ENCODE results near the gene MGME1. TPM values are rescaled to one million over a fixed set of nuclear protein-coding genes. Genes with fewer than 3 reads are reported as not detected.

The MGME1 gene
- total and polyA plus RNA-seq, 2 of the 13 experiments (the other 11 are each of a cell fraction or from before 2014, with no cell fraction given), result 36.7 to 66.6 TPM

DNA sequence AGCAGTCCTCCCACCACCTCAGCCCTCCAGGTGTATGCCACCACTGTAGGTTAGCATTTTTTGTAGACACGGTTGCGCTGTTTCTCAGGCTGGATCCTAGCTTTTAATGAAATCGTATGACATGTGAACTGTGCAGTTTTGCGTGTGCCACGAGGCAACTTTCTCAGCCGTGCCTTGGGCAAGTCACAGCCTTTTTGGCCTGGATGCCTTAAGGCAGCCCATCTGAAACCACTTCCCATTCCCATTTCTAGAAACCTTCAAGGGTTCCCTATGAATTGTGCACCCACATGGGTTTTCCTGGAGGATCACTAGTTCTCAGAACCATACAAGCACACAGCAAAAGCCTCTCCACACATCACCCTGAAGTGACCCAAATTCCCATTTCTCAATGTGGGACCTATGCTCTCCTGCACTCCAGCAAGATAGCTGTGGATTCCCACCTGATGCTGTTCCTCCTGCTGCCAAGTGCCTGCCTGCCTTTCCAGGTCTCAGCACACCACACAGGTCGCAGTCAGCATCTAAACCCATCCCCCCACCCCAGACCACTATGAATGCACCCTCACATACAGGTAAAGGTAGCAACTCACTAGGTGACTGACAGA lies 29.1 kb upstream of the MGME1 start (continued):
- TF ChIP-seq, protein P1, sequence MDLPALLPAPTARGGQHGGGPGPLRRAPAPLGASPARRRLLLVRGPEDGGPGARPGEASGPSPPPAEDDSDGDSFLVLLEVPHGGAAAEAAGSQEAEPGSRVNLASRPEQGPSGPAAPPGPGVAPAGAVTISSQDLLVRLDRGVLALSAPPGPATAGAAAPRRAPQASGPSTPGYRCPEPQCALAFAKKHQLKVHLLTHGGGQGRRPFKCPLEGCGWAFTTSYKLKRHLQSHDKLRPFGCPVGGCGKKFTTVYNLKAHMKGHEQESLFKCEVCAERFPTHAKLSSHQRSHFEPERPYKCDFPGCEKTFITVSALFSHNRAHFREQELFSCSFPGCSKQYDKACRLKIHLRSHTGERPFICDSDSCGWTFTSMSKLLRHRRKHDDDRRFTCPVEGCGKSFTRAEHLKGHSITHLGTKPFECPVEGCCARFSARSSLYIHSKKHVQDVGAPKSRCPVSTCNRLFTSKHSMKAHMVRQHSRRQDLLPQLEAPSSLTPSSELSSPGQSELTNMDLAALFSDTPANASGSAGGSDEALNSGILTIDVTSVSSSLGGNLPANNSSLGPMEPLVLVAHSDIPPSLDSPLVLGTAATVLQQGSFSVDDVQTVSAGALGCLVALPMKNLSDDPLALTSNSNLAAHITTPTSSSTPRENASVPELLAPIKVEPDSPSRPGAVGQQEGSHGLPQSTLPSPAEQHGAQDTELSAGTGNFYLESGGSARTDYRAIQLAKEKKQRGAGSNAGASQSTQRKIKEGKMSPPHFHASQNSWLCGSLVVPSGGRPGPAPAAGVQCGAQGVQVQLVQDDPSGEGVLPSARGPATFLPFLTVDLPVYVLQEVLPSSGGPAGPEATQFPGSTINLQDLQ (CRISPR knock-in tag; IDR thresholded peaks at IDR 0.05), result peak; percentile 92
- no peak for TF ChIP-seq PLRG1 (conservative IDR thresholded peaks at IDR 0.05)
- no peak for TF ChIP-seq SOX5 (CRISPR knock-in tag; IDR thresholded peaks at IDR 0.05; ENCODE audit: borderline replicate concordance)
- no peak for TF ChIP-seq ZNF646 (CRISPR knock-in tag; IDR thresholded peaks at IDR 0.05)
- TF ChIP-seq PHF21A (CRISPR knock-in tag; IDR thresholded peaks at IDR 0.05), result peak; percentile 19; the same call in 1 of the 2 replicates
- TF ChIP-seq HDAC6 (IDR thresholded peaks at IDR 0.05; ENCODE audit: low read depth, low read length), result no peak
- peak; percentile 71; the same call in 1 of the 2 replicates for TF ChIP-seq ZNF737 (CRISPR knock-in tag; IDR thresholded peaks at IDR 0.05; ENCODE audit: borderline replicate concordance)
- TF ChIP-seq MTF1 (CRISPR knock-in tag; IDR thresholded peaks at IDR 0.05), result 0 out of 2 replicates have a peak, but pooled peaks have one; percentile 53
- TF ChIP-seq ZNF441 (CRISPR knock-in tag; IDR thresholded peaks at IDR 0.05; ENCODE audit: borderline replicate concordance), result no peak
- TF ChIP-seq, protein P2, sequence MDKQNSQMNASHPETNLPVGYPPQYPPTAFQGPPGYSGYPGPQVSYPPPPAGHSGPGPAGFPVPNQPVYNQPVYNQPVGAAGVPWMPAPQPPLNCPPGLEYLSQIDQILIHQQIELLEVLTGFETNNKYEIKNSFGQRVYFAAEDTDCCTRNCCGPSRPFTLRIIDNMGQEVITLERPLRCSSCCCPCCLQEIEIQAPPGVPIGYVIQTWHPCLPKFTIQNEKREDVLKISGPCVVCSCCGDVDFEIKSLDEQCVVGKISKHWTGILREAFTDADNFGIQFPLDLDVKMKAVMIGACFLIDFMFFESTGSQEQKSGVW (CRISPR knock-in tag; IDR thresholded peaks at IDR 0.05; ENCODE audit: borderline replicate concordance), result 0 out of 2 replicates have a peak, but pooled peaks have one; percentile 71
- no peak for TF ChIP-seq ZNF788 (CRISPR knock-in tag; IDR thresholded peaks at IDR 0.05; ENCODE audit: borderline replicate concordance)
- TF ChIP-seq STAG1 (CRISPR knock-in tag; IDR thresholded peaks at IDR 0.05), result no peak
- TF ChIP-seq KAT8 (CRISPR knock-in tag; IDR thresholded peaks at IDR 0.05), result peak; percentile 31; the same call in 1 of the 2 replicates
- no peak for TF ChIP-seq TGIF2 (CRISPR knock-in tag; IDR thresholded peaks at IDR 0.05)
- peak; percentile 17; the same call in 1 of the 2 replicates for TF ChIP-seq ZNF564 (CRISPR knock-in tag; IDR thresholded peaks at IDR 0.05)
- TF ChIP-seq, protein P3, sequence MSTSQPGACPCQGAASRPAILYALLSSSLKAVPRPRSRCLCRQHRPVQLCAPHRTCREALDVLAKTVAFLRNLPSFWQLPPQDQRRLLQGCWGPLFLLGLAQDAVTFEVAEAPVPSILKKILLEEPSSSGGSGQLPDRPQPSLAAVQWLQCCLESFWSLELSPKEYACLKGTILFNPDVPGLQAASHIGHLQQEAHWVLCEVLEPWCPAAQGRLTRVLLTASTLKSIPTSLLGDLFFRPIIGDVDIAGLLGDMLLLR (CRISPR knock-in tag; IDR thresholded peaks at IDR 0.05), result 0 out of 2 replicates have a peak, but pooled peaks have one; percentile 1
- TF ChIP-seq, protein P4, sequence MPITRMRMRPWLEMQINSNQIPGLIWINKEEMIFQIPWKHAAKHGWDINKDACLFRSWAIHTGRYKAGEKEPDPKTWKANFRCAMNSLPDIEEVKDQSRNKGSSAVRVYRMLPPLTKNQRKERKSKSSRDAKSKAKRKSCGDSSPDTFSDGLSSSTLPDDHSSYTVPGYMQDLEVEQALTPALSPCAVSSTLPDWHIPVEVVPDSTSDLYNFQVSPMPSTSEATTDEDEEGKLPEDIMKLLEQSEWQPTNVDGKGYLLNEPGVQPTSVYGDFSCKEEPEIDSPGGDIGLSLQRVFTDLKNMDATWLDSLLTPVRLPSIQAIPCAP (CRISPR knock-in tag; IDR thresholded peaks at IDR 0.05; ENCODE audit: low read depth), result no peak
- peak; percentile 62; the same call in 1 of the 2 replicates for TF ChIP-seq ZNF205 (CRISPR knock-in tag; IDR thresholded peaks at IDR 0.05)

Data from HepG2 (cell line).